HEK293 (cell line): ENCODE results near the gene ASF1A.

Experiments used
- KLF8 ChIP-seq: fragments of 450-650 bp; formaldehyde crosslinking; IDR thresholded peaks from 2 replicates; pipeline ENCODE4 v1.5.1; 2016; ENCODE audit warnings: missing biosample characterization, missing genetic modification characterization
- MZF1 ChIP-seq: fragments of 450-650 bp; formaldehyde crosslinking; IDR thresholded peaks from 2 replicates; pipeline ENCODE4 v1.5.1; 2017; ENCODE audit warnings: missing biosample characterization, missing genetic modification characterization, borderline replicate concordance
- ZNF221 ChIP-seq: fragments of 450-650 bp; formaldehyde crosslinking; IDR thresholded peaks from 2 replicates; pipeline ENCODE4 v1.5.1; 2017; ENCODE audit warnings: missing biosample characterization, missing genetic modification characterization, borderline replicate concordance
- ZNF561 ChIP-seq: fragments of 450-650 bp; IDR thresholded peaks from 2 replicates; pipeline ENCODE4 v1.5.1; 2018; ENCODE audit warnings: missing biosample characterization, missing genetic modification characterization, borderline replicate concordance
- ZNF658 ChIP-seq: fragments of 450-650 bp; formaldehyde crosslinking; IDR thresholded peaks from 2 replicates; pipeline ENCODE4; 2016; ENCODE audit warnings: missing biosample characterization, missing genetic modification characterization
- ZNF843 ChIP-seq: fragments of 450-650 bp; formaldehyde crosslinking; IDR thresholded peaks from 2 replicates; pipeline ENCODE4 v1.5.1; 2016; ENCODE audit warnings: missing biosample characterization, missing genetic modification characterization
- TF ChIP-seq, protein P1 (sequence below): fragments of 450-650 bp; formaldehyde crosslinking; IDR thresholded peaks from 2 replicates; pipeline ENCODE4 v1.5.1; 2016; ENCODE audit warnings: missing biosample characterization, missing genetic modification characterization
- TF ChIP-seq, protein P2 (sequence below): fragments of 450-650 bp; IDR thresholded peaks from 2 replicates; pipeline ENCODE4 v1.5.1; 2018; ENCODE audit warnings: missing biosample characterization, missing genetic modification characterization
- TF ChIP-seq, protein P3 (sequence below): fragments of 450-650 bp; formaldehyde crosslinking; IDR thresholded peaks from 2 replicates; pipeline ENCODE4 v1.5.1; 2017; ENCODE audit warnings: missing biosample characterization, mild to moderate bottlenecking, missing genetic modification characterization, moderate library complexity
- TF ChIP-seq, protein P4 (sequence below): fragments of 450-650 bp; formaldehyde crosslinking; IDR thresholded peaks from 2 replicates; pipeline ENCODE4 v1.5.1; 2016; ENCODE audit warnings: missing biosample characterization, missing genetic modification characterization
- TF ChIP-seq, protein P5 (sequence below): fragments of 450-650 bp; formaldehyde crosslinking; IDR thresholded peaks from 2 replicates; pipeline ENCODE4 v1.5.1; 2016; ENCODE audit warnings: missing biosample characterization, missing genetic modification characterization, low read depth
- TF ChIP-seq, protein P6 (sequence below): sonication (generic); formaldehyde crosslinking; IDR thresholded peaks from 2 replicates; pipeline ENCODE4 v1.8.1; 2022; ENCODE audit warnings: mild to moderate bottlenecking, moderate library complexity, missing genetic modification reagents

DNA sequence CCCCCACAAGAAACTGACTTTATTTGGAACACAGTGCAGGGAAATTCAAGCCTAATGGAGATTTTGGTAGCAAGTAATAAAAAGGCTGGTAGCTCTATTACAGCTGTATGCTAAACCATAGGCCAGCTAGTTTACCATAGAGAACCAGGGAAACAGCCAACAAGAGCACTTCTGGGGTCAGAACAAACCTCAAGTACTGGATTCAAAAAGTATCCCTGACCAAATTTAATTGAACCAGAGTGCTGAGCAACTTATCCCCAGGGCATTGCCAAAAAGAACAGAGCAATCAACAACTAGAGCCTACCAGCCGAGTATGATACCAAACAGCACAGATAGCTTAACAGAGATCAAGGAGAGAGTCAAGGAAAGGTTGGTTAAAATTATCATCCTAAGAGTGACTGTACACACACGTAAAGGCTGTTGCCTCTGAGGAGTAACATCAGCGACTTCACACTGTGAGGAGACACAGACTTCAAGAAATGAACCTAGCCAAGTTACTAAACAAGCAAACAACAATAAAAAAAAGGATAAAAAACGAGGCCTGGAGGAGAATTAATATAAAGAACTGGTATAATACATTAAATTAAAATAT, 11.5 kb upstream of the ASF1A start:
- TF ChIP-seq, protein P1, sequence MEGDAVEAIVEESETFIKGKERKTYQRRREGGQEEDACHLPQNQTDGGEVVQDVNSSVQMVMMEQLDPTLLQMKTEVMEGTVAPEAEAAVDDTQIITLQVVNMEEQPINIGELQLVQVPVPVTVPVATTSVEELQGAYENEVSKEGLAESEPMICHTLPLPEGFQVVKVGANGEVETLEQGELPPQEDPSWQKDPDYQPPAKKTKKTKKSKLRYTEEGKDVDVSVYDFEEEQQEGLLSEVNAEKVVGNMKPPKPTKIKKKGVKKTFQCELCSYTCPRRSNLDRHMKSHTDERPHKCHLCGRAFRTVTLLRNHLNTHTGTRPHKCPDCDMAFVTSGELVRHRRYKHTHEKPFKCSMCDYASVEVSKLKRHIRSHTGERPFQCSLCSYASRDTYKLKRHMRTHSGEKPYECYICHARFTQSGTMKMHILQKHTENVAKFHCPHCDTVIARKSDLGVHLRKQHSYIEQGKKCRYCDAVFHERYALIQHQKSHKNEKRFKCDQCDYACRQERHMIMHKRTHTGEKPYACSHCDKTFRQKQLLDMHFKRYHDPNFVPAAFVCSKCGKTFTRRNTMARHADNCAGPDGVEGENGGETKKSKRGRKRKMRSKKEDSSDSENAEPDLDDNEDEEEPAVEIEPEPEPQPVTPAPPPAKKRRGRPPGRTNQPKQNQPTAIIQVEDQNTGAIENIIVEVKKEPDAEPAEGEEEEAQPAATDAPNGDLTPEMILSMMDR (tag by site-specific recombination), result no peak
- TF ChIP-seq, protein P2, sequence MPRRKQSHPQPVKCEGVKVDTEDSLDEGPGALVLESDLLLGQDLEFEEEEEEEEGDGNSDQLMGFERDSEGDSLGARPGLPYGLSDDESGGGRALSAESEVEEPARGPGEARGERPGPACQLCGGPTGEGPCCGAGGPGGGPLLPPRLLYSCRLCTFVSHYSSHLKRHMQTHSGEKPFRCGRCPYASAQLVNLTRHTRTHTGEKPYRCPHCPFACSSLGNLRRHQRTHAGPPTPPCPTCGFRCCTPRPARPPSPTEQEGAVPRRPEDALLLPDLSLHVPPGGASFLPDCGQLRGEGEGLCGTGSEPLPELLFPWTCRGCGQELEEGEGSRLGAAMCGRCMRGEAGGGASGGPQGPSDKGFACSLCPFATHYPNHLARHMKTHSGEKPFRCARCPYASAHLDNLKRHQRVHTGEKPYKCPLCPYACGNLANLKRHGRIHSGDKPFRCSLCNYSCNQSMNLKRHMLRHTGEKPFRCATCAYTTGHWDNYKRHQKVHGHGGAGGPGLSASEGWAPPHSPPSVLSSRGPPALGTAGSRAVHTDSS (tag by site-specific recombination), result no peak
- TF ChIP-seq MZF1 (tag by site-specific recombination), result no peak
- TF ChIP-seq ZNF221 (tag by site-specific recombination), result no peak
- TF ChIP-seq, protein P3, sequence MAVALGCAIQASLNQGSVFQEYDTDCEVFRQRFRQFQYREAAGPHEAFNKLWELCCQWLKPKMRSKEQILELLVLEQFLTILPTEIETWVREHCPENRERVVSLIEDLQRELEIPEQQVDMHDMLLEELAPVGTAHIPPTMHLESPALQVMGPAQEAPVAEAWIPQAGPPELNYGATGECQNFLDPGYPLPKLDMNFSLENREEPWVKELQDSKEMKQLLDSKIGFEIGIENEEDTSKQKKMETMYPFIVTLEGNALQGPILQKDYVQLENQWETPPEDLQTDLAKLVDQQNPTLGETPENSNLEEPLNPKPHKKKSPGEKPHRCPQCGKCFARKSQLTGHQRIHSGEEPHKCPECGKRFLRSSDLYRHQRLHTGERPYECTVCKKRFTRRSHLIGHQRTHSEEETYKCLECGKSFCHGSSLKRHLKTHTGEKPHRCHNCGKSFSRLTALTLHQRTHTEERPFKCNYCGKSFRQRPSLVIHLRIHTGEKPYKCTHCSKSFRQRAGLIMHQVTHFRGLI (tag by site-specific recombination), result no peak
- no peak for TF ChIP-seq ZNF561 (tag by site-specific recombination)
- no peak for TF ChIP-seq ZNF658 (tag by site-specific recombination)
- TF ChIP-seq, protein P4, sequence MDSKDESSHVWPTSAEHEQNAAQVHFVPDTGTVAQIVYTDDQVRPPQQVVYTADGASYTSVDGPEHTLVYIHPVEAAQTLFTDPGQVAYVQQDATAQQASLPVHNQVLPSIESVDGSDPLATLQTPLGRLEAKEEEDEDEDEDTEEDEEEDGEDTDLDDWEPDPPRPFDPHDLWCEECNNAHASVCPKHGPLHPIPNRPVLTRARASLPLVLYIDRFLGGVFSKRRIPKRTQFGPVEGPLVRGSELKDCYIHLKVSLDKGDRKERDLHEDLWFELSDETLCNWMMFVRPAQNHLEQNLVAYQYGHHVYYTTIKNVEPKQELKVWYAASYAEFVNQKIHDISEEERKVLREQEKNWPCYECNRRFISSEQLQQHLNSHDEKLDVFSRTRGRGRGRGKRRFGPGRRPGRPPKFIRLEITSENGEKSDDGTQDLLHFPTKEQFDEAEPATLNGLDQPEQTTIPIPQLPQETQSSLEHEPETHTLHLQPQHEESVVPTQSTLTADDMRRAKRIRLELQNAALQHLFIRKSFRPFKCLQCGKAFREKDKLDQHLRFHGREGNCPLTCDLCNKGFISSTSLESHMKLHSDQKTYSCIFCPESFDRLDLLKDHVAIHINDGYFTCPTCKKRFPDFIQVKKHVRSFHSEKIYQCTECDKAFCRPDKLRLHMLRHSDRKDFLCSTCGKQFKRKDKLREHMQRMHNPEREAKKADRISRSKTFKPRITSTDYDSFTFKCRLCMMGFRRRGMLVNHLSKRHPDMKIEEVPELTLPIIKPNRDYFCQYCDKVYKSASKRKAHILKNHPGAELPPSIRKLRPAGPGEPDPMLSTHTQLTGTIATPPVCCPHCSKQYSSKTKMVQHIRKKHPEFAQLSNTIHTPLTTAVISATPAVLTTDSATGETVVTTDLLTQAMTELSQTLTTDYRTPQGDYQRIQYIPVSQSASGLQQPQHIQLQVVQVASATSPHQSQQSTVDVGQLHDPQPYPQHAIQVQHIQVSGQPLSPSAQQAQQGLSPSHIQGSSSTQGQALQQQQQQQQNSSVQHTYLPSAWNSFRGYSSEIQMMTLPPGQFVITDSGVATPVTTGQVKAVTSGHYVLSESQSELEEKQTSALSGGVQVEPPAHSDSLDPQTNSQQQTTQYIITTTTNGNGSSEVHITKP (tag by site-specific recombination), result no peak
- TF ChIP-seq ZNF843, result no peak
- no peak for TF ChIP-seq KLF8
- TF ChIP-seq, protein P5, sequence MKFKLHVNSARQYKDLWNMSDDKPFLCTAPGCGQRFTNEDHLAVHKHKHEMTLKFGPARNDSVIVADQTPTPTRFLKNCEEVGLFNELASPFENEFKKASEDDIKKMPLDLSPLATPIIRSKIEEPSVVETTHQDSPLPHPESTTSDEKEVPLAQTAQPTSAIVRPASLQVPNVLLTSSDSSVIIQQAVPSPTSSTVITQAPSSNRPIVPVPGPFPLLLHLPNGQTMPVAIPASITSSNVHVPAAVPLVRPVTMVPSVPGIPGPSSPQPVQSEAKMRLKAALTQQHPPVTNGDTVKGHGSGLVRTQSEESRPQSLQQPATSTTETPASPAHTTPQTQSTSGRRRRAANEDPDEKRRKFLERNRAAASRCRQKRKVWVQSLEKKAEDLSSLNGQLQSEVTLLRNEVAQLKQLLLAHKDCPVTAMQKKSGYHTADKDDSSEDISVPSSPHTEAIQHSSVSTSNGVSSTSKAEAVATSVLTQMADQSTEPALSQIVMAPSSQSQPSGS (tag by site-specific recombination), result no peak
- TF ChIP-seq, protein P6, sequence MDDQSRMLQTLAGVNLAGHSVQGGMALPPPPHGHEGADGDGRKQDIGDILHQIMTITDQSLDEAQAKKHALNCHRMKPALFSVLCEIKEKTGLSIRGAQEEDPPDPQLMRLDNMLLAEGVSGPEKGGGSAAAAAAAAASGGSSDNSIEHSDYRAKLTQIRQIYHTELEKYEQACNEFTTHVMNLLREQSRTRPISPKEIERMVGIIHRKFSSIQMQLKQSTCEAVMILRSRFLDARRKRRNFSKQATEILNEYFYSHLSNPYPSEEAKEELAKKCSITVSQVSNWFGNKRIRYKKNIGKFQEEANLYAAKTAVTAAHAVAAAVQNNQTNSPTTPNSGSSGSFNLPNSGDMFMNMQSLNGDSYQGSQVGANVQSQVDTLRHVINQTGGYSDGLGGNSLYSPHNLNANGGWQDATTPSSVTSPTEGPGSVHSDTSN (CRISPR knock-in tag), result no peak
